ENCODE results near the gene LYRM9.
"Not testable (repeated sequence)": the region's sequence is repeated elsewhere in the genome, so short reads cannot be mapped to it uniquely, and the experiment has no call there.

LYRM9 gene

GRCh38 chr17:27892866-27893769, at the start of gene LYRM9:
Gene LYRM9, minus strand, starts transcription at chr17:27893365. Its CDS starts 10,671 bp downstream, at chr17:27882694.
- peak; percentile 86 for DNase-seq (ENCODE audit: low read depth)

- no peak for DNase-seq (ENCODE audit: low read depth)
Observed at GRCh38 chr17:27940503-27941428, 47.6 kb upstream of the LYRM9 start.

GRCh38 chr17:27939474-27940465, 46.6 kb upstream of the LYRM9 start:
- DNase-seq (ENCODE audit: low read depth): no peak

- DNase-seq (ENCODE audit: low read depth): no peak
Observed at GRCh38 chr17:27938864-27939263, 45.7 kb upstream of the LYRM9 start.

GRCh38 chr17:27938241-27938640, 45.1 kb upstream of the LYRM9 start:
- no peak for DNase-seq (ENCODE audit: low read depth)

GRCh38 chr17:27937025-27937546, 43.9 kb upstream of the LYRM9 start:
- no peak for DNase-seq (ENCODE audit: low read depth)

GRCh38 chr17:27930000-27930399, 36.8 kb upstream of the LYRM9 start:
- no peak for DNase-seq (ENCODE audit: low read depth)

GRCh38 chr17:27928587-27928986, 35.4 kb upstream of the LYRM9 start:
- DNase-seq (ENCODE audit: low read depth): no peak

- DNase-seq (ENCODE audit: low read depth): no peak
Observed at GRCh38 chr17:27927781-27928180, 34.6 kb upstream of the LYRM9 start.

GRCh38 chr17:27921599-27921998, 28.4 kb upstream of the LYRM9 start:
- no peak for DNase-seq (ENCODE audit: low read depth)

GRCh38 chr17:27921077-27921476, 27.9 kb upstream of the LYRM9 start:
- no peak for DNase-seq (ENCODE audit: low read depth)

- DNase-seq (ENCODE audit: low read depth): no peak
Observed at GRCh38 chr17:27920569-27920968, 27.4 kb upstream of the LYRM9 start.

- DNase-seq (ENCODE audit: low read depth): no peak
Observed at GRCh38 chr17:27919079-27919478, 25.9 kb upstream of the LYRM9 start.

- DNase-seq (ENCODE audit: low read depth): no peak
Observed at GRCh38 chr17:27918498-27918897, 25.3 kb upstream of the LYRM9 start.

GRCh38 chr17:27917000-27917399, 23.8 kb upstream of the LYRM9 start:
- DNase-seq (ENCODE audit: low read depth): no peak

GRCh38 chr17:27915709-27916108, 22.5 kb upstream of the LYRM9 start:
- DNase-seq (ENCODE audit: low read depth): no peak

GRCh38 chr17:27914382-27914781, 21.2 kb upstream of the LYRM9 start:
- no peak for DNase-seq (ENCODE audit: low read depth)

- no peak for DNase-seq (ENCODE audit: low read depth)
Observed at GRCh38 chr17:27912964-27913363, 19.8 kb upstream of the LYRM9 start.

GRCh38 chr17:27912299-27912698, 19.1 kb upstream of the LYRM9 start:
- not testable (repeated sequence) for DNase-seq (ENCODE audit: low read depth)

- no peak for DNase-seq (ENCODE audit: low read depth)
Observed at GRCh38 chr17:27907976-27908558, 14.9 kb upstream of the LYRM9 start.

GRCh38 chr17:27906623-27907022, 13.5 kb upstream of the LYRM9 start:
- DNase-seq (ENCODE audit: low read depth): no peak
